Upper lobe of left lung (tissue), 6 donors: ENCODE data around the gene MOG. TPM values are rescaled to one million over a fixed set of nuclear protein-coding genes. Genes with fewer than 3 reads are reported as not detected.

ENCODE experiments used
- ATAC-seq, 2 donors: fragments of 200-7000 bp; cut with Tn5 transposase; one replicate each; pipeline ENCODE4 v1.9.1; 2022; ENCODE audit warnings: mild to moderate bottlenecking in 2 of 2, moderate library complexity in 2 of 2; ENCODE audit not compliant: low FRiP score in 2 of 2
- DNase-seq, 2 donors: peaks; one replicate each; pipeline ENCODE4 v3.0.0-alpha.2; 2019 to 2020
- H3K27ac ChIP-seq, 4 donors: fragments of 200-600 bp; sonication (generic); one replicate each; pipeline ENCODE4 v1.5.1; 2016 to 2019
- H3K27me3 ChIP-seq, 4 donors: fragments of 200-600 bp; sonication (generic); one replicate each; pipeline ENCODE4 v1.5.1; 2017 to 2019
- H3K36me3 ChIP-seq, 4 donors: fragments of 200-600 bp; sonication (generic); one replicate each; pipeline ENCODE4 v1.5.1; 2016 to 2019
- H3K4me1 ChIP-seq, 4 donors: fragments of 200-600 bp; sonication (generic); one replicate each; pipeline ENCODE4 v1.5.1; 2018 to 2019
- H3K4me3 ChIP-seq, 4 donors: fragments of 200-600 bp; sonication (generic); one replicate each; pipeline ENCODE4 v1.5.1; 2017 to 2019; ENCODE audit warnings: mild to moderate bottlenecking in 2 of 4, moderate library complexity in 1 of 4
- H3K9me3 ChIP-seq, 4 donors: fragments of 200-600 bp; sonication (generic); one replicate each; pipeline ENCODE4 v1.5.1; 2018 to 2019
- CTCF ChIP-seq, 6 experiments: fragments of 450-650 bp in 4 of 6; fragments of 200-600 bp in 2 of 6; sonication (generic) in 2 of 6; IDR thresholded peaks; one replicate each; pipeline ENCODE4 v1.5.1; 2016 to 2019; ENCODE audit warnings: antibody characterized with exemption in 6 of 6
- EP300 ChIP-seq, 4 donors: sonication (generic); formaldehyde crosslinking; IDR thresholded peaks; one replicate each; pipeline ENCODE4 v1.5.1; 2017; ENCODE audit warnings: antibody characterized with exemption in 4 of 4, control low read depth in 2 of 4
- POLR2A ChIP-seq, 4 donors: fragments of 450-650 bp; IDR thresholded peaks; one replicate each; pipeline ENCODE4 v1.5.1; 2016 to 2017; ENCODE audit warnings: antibody characterized with exemption in 4 of 4, mild to moderate bottlenecking in 2 of 4
- POLR2AphosphoS5 ChIP-seq, 2 donors: sonication (generic); formaldehyde crosslinking; IDR thresholded peaks; one replicate each; pipeline ENCODE4 v1.5.1; 2017; ENCODE audit warnings: antibody characterized with exemption in 2 of 2
- WGBS, 2 donors: methylation state at CpG; one replicate each; pipeline ENCODE4 v1.1.5; 2017 to 2018; 5-methylcytosine and 5-hydroxymethylcytosine counted together
- total RNA-seq, 6 donors: library from RNA; depleted of rRNA in 4 of 6; stranded (reverse); fragments of >200 nt in 4 of 6; gene quantifications; one replicate each; pipeline versions ENCODE4 v1.1.0 to v1.2.1, GENCODE V29; 2016 to 2021
- donor health status: DM: no; HTN: no; CAD: no; lungs with moderate emphysema.
- donor health status: DM: no; HTN: yes; CAD: no; lungs with severe emphysema.

MOG gene
- total RNA-seq, 6 donors from 2014 or later = not detected

- Histone ChIP-seq H3K4me3 (no peak overlapping the region), H3K27ac (no peak overlapping the region), H3K9me3 (no peaks in the 10 kb centered on the region), H3K4me1 (peaks cover 30 to 46% (median 33%) of the 10 kb centered on the region in 4 donors), H3K27me3 (no peaks in the 10 kb centered on the region), H3K36me3 (no peaks in the 10 kb centered on the region)
- DNase-seq (peak in 1 of 2 donors; percentile 29), ATAC-seq (no peak)
- 90 to 91% methylated on average over 9 of the region's 9 CpGs for WGBS, 2 donors
- no peak for TF ChIP-seq CTCF (IDR thresholded peaks at IDR 0.05)
- TF ChIP-seq EP300 (IDR thresholded peaks at IDR 0.05) = no peak
- TF ChIP-seq POLR2A (IDR thresholded peaks at IDR 0.05) = no peak
- no peak for TF ChIP-seq POLR2AphosphoS5 (IDR thresholded peaks at IDR 0.05)
These were observed 26.6 kb upstream of the MOG start for GRCh38 chr6:29630315-29630714.

GRCh38 chr6:29631209-29631810 lies 25.6 kb upstream of the MOG start:
- H3K9me3 ChIP-seq = no peaks in the 10 kb centered on the region
- ATAC-seq = no peak
- H3K27ac ChIP-seq = no peak overlapping the region
- peak overlapping the region in 1 of 4 donors; percentile 98 for H3K4me3 ChIP-seq
- no peaks in the 10 kb centered on the region for H3K27me3 ChIP-seq
- 79 to 82% methylated on average over 9 to 14 of the region's 14 CpGs for WGBS, 2 donors
- peaks cover 30 to 46% (median 33%) of the 10 kb centered on the region in 4 donors for H3K4me1 ChIP-seq
- TF ChIP-seq POLR2AphosphoS5 (IDR thresholded peaks at IDR 0.05) = no peak
- no peak for TF ChIP-seq CTCF (IDR thresholded peaks at IDR 0.05)
- TF ChIP-seq EP300 (IDR thresholded peaks at IDR 0.05) = no peak
- TF ChIP-seq POLR2A (IDR thresholded peaks at IDR 0.05) = no peak
- peak in 1 of 2 donors; percentile 46 for DNase-seq
- no peaks in the 10 kb centered on the region for H3K36me3 ChIP-seq

- WGBS, 2 donors = 5 to 6% methylated on average over 37 to 48 of the region's 53 CpGs
- peak overlapping the region; percentile 35 to 83 (median 78) for H3K27ac ChIP-seq
- DNase-seq = peak; percentile 55 to 93
- peaks cover 27 to 45% (median 33%) of the 10 kb centered on the region in 4 donors for H3K4me1 ChIP-seq
- ATAC-seq = peak; percentile 27 to 54
- H3K27me3 ChIP-seq = no peaks in the 10 kb centered on the region
- peak overlapping the region; percentile 44 to 98 (median 82) for H3K4me3 ChIP-seq
- TF ChIP-seq EP300 (IDR thresholded peaks at IDR 0.05) (no peak), POLR2AphosphoS5 (IDR thresholded peaks at IDR 0.05) (no peak), CTCF (IDR thresholded peaks at IDR 0.05) (no peak), POLR2A (IDR thresholded peaks at IDR 0.05) (no peak)
- no peaks in the 10 kb centered on the region for H3K36me3 ChIP-seq
- H3K9me3 ChIP-seq = no peaks in the 10 kb centered on the region
These were observed 24.8 kb upstream of the MOG start for GRCh38 chr6:29631860-29632731.

- peak; percentile 91 to 94 for DNase-seq
- no peaks in the 10 kb centered on the region for H3K9me3 ChIP-seq
- WGBS, 2 donors = 0 to 1% methylated on average over 15 to 26 of the region's 57 CpGs
- no peaks in the 10 kb centered on the region for H3K27me3 ChIP-seq
- H3K36me3 ChIP-seq = no peaks in the 10 kb centered on the region
- TF ChIP-seq POLR2A (IDR thresholded peaks at IDR 0.05) (peak in 1 of 4 donors; percentile 59), EP300 (IDR thresholded peaks at IDR 0.05) (no peak), CTCF (IDR thresholded peaks at IDR 0.05) (no peak), POLR2AphosphoS5 (IDR thresholded peaks at IDR 0.05) (peak; percentile 53 to 65)
- peaks cover 20 to 37% (median 28%) of the 10 kb centered on the region in 4 donors for H3K4me1 ChIP-seq
- peak; percentile 96 to 97 for ATAC-seq
- H3K4me3 ChIP-seq = peak within 1 kb of the TSS; percentile 44 to 98 (median 82)
- peak within 1 kb of the TSS; percentile 35 to 83 (median 78) for H3K27ac ChIP-seq
These were observed 23.9 kb upstream of the MOG start, which contains the start of gene GABBR1 for GRCh38 chr6:29632789-29633533. Gene GABBR1 (minus strand): TSS chr6:29633183. CDS start chr6:29632385, 798 bp downstream.
